Dendritic cell treated with granulocyte-macrophage colony-stimulating factor and Interleukin-4, amounts not matched to agents 40 ng/mL and 50 ng/mL, for 4 days (primary cell): ENCODE results near the gene ANGPTL8.

Experiments
- H3K27ac Mint-ChIP-seq: one replicate; pipeline ENCODE4 v1.8.0; 2022; ENCODE audit warnings: mild to moderate bottlenecking, mixed read lengths
- H3K27me3 Mint-ChIP-seq: one replicate; pipeline ENCODE4 v1.8.0; 2022; ENCODE audit warnings: mild to moderate bottlenecking, mixed read lengths
- H3K36me3 Mint-ChIP-seq: one replicate; pipeline ENCODE4 v1.8.0; 2022; ENCODE audit warnings: low read depth, mixed read lengths
- H3K4me1 Mint-ChIP-seq: one replicate; pipeline ENCODE4 v1.8.0; 2022; ENCODE audit warnings: low read depth, mixed read lengths
- H3K4me3 Mint-ChIP-seq: one replicate; pipeline ENCODE4 v1.8.0; 2022; ENCODE audit warnings: mild to moderate bottlenecking, moderate library complexity, mixed read lengths
- H3K9me3 Mint-ChIP-seq: one replicate; pipeline ENCODE4 v1.8.0; 2022; ENCODE audit warnings: mixed read lengths
- intact Hi-C: fragments of 100-400 bp; cut with micrococcal nuclease; formaldehyde crosslinking; loops from one replicate; pipeline ENCODE4 v1.15.0; 2022

ANGPTL8 gene

DNA sequence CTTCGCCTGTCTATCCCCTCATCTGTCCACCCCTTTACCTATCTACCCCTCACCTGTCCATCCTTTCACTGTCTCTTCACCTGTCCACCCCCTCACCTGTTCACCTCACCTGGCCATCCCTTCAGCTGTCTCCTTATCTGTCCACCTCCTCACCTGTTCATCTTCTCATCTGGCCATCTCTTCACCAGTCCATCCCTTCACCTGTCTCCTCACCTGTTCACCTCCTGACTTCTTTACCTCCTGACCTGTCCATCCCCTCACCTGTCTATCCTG, 28.8 kb upstream of the ANGPTL8 start:
- peaks cover 12% of the 10 kb centered on the region for H3K4me1 Mint-ChIP-seq

DNA sequence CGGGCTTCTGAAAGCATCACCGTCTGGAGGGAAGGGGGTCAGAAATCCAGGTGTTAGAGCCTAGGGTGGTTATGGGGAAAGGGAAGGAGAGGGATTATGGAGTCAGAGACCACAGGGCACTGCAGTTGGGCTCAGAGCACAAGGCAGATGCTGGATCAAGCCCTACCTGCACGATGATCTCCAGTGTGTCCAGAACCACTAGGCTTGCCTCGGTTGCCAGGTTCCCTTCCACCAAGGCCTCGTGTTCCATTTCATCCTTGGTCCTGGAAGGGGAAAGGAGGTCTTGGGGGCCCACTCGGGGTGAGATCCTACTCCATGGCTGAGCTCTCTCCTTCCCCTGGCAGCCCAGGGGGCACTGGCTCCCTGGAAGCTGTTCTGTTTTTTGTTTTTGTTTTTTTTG, 25.0 kb upstream of the ANGPTL8 start:
- Mint-ChIP-seq H3K36me3 (peaks cover 8% of the 10 kb centered on the region), H3K9me3 (peaks cover 9% of the 10 kb centered on the region), H3K27ac (no peak overlapping the region), H3K4me1 (peaks cover 12% of the 10 kb centered on the region), H3K27me3 (peaks cover 3% of the 10 kb centered on the region), H3K4me3 (no peak overlapping the region)
- intact Hi-C loops = no loop called here

More for the DNA sequence above, 28.8 kb upstream of the ANGPTL8 start:
- Mint-ChIP-seq H3K36me3 (peaks cover 8% of the 10 kb centered on the region), H3K27ac (peak overlapping the region; percentile 28), H3K27me3 (peaks cover 6% of the 10 kb centered on the region), H3K4me3 (no peak overlapping the region), H3K9me3 (peaks cover 9% of the 10 kb centered on the region)
- intact Hi-C loops = no loop called here

DNA sequence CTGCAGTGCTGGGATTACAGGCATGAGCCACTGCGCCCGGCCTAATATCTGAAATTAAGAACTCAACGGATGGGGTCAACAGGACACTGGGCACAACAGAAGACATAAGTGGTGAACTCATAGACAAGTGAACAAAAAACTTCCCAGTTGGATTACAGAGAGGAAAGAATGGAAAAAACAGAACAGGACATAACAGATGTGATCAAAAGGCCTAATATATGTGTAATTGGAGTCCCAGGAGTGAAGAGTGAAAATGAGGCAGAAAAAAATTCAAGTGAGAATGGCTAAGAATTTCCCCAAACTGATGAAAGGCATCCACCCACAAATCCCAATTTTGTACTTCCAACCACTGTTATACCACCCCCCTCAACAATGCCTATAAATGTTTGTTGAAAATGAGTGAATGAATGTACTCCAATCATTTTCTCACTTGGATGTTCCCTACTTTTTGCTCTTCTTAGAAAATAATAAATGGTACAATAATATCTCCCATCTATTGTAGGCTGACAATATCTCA, 18.3 kb upstream of the ANGPTL8 start:
- no peak overlapping the region for H3K27ac Mint-ChIP-seq
- H3K27me3 Mint-ChIP-seq = peaks cover 1% of the 10 kb centered on the region
- no peaks in the 10 kb centered on the region for H3K4me1 Mint-ChIP-seq
- H3K36me3 Mint-ChIP-seq = no peaks in the 10 kb centered on the region
- H3K4me3 Mint-ChIP-seq = no peak overlapping the region
- peaks cover 16% of the 10 kb centered on the region for H3K9me3 Mint-ChIP-seq
- intact Hi-C loops = no loop called here

GRCh38 chr19:11223200-11223599, 16.2 kb upstream of the ANGPTL8 start:
- peaks cover 1% of the 10 kb centered on the region for H3K27me3 Mint-ChIP-seq
- H3K36me3 Mint-ChIP-seq = no peaks in the 10 kb centered on the region
- H3K4me1 Mint-ChIP-seq = peaks cover 5% of the 10 kb centered on the region
- no peak overlapping the region for H3K27ac Mint-ChIP-seq
- no peak overlapping the region for H3K4me3 Mint-ChIP-seq
- intact Hi-C loops = no loop called here
- peaks cover 16% of the 10 kb centered on the region for H3K9me3 Mint-ChIP-seq

DNA sequence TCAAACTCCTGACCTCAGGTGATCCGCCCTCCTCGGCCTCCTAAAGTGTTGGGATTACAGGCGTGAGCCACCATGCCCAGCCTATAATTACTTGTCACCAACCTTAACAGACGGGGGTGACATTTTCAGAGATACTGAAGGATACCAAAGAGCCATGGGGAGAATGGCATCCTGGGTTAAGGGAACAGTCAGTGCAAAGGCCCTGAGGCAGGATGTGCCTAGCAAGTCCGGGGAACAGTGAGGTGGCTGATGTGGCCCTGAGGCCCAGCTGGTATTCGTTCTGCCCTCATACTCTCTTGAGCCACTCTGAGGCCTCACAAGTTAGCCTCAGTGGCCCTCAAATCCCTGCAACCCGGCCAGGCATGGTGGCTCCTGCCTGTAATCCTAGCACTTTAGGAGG, 15.0 kb upstream of the ANGPTL8 start:
- Mint-ChIP-seq H3K9me3 (peaks cover 16% of the 10 kb centered on the region), H3K4me3 (no peak overlapping the region), H3K27me3 (peaks cover 1% of the 10 kb centered on the region), H3K4me1 (peaks cover 5% of the 10 kb centered on the region), H3K27ac (no peak overlapping the region), H3K36me3 (no peaks in the 10 kb centered on the region)
- intact Hi-C loops = no loop called here

GRCh38 chr19:11225172-11225571, 14.2 kb upstream of the ANGPTL8 start:
- H3K36me3 Mint-ChIP-seq = no peaks in the 10 kb centered on the region

DNA sequence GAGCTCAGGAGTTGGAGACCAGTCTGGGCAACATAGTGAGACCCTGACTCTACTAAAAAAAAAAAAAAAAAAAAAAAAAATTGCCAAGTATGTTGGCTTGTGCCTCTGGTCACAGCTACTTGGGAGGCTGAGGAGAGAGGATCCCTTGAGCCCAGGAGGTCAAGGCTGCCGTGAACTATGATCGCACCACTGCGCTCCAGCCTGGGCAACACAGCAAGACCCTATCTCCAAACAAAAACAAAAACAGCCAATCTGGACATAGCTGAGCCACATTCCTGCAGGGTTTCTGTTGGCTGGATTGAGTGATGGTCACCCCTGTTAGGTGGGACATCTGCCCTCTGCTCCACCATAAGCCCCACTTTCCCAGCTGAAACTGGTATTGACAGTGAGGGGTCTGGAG, 13.6 kb upstream of the ANGPTL8 start:
- Mint-ChIP-seq H3K4me3 (no peak overlapping the region), H3K27ac (no peak overlapping the region), H3K27me3 (peaks cover 1% of the 10 kb centered on the region), H3K36me3 (no peaks in the 10 kb centered on the region), H3K4me1 (peaks cover 5% of the 10 kb centered on the region), H3K9me3 (peaks cover 12% of the 10 kb centered on the region)
- intact Hi-C loops = no loop called here

More at GRCh38 chr19:11225172-11225571, 14.2 kb upstream of the ANGPTL8 start:
- Mint-ChIP-seq H3K27me3 (peaks cover 1% of the 10 kb centered on the region), H3K4me1 (peaks cover 5% of the 10 kb centered on the region), H3K4me3 (no peak overlapping the region), H3K9me3 (peaks cover 16% of the 10 kb centered on the region), H3K27ac (no peak overlapping the region)
- intact Hi-C loops = no loop called here

GRCh38 chr19:11226716-11227166, 12.7 kb upstream of the ANGPTL8 start:
- no peaks in the 10 kb centered on the region for H3K36me3 Mint-ChIP-seq
- intact Hi-C loops = no loop called here
- no peaks in the 10 kb centered on the region for H3K27me3 Mint-ChIP-seq
- H3K27ac Mint-ChIP-seq = no peak overlapping the region
- H3K4me1 Mint-ChIP-seq = peaks cover 5% of the 10 kb centered on the region
- H3K9me3 Mint-ChIP-seq = peaks cover 3% of the 10 kb centered on the region
- H3K4me3 Mint-ChIP-seq = no peak overlapping the region

DNA sequence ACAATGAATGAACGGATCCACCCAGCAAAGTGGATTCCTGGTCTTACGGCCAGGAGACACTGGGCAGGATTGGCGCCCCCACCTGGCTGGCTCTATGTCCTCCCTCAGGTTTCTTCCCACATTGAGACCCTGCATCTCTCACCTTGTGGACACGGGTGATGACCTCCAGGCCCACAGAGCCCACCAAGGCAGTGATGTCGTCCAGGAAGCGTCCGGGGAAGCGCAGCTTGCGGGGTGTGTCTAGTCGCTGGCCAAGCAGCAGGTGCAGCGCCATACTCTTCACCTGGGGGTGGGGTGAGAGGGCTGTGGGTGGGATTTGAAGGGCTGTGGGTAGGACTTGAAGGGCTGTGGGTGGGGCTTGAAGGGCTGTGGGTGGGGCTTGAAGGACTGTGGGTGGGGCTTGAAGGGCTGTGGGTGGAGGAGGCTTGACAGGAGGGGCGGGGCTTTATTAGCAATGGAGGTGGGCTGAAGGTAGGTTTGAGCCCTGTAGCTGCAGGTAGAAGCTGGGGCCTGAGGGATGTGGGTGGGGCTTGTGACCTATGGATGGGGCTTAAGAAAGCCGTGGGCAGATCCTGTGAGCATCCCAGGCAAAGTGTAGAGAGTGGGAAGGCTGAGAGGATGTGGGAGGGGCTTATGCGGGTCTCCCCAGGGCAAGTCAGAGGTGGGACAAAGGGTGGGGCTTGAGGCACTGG, 12.1 kb upstream of the ANGPTL8 start:
- intact Hi-C loops = no loop called here
- Mint-ChIP-seq H3K9me3 (no peaks in the 10 kb centered on the region), H3K4me3 (no peak overlapping the region), H3K4me1 (peaks cover 5% of the 10 kb centered on the region), H3K36me3 (no peaks in the 10 kb centered on the region), H3K27ac (no peak overlapping the region), H3K27me3 (no peaks in the 10 kb centered on the region)

- no peak overlapping the region for H3K27ac Mint-ChIP-seq
Measured at GRCh38 chr19:11230621-11231386, 8.6 kb upstream of the ANGPTL8 start.

DNA sequence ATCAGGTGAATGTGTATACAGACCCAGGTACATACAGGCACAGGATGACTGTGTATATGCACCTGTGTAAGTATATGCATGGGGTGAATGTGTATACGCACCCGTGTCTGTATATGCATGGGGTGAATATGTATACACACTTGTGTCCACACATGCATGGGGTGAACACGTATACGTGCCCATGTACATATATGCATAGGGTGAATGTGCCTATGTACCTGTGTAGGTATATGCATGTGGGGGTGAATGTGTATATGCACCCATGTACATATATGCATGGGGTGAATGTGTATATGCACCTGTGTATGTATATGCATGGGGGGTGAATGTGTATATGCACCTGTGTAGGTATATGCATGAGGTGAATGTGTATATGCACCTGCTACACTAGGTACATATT, 6.9 kb upstream of the ANGPTL8 start:
- no peaks in the 10 kb centered on the region for H3K4me1 Mint-ChIP-seq

More at GRCh38 chr19:11230621-11231386, 8.6 kb upstream of the ANGPTL8 start:
- Mint-ChIP-seq H3K27me3 (no peaks in the 10 kb centered on the region), H3K4me1 (peaks cover 5% of the 10 kb centered on the region), H3K36me3 (no peaks in the 10 kb centered on the region), H3K9me3 (no peaks in the 10 kb centered on the region), H3K4me3 (no peak overlapping the region)
- intact Hi-C loops = no loop called here

DNA sequence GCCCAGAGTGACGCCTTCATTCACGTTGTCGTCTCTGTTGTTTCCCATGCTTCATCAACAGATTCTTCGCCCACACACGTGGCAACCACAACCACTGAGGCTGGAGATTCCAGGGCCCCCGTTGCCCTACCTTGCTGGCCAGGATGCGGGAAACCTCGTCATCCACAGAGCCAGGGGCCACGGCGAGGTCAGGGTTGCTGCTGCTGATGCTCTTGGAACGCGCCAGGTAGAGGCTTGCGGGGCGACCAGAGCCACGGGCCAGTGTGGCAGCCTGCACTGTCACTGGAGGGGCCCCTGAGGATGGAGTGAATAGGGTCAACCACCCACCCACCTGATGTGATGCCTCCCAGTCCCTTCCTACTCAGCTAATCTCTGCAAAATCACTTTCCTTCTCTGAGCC, 6.3 kb upstream of the ANGPTL8 start:
- Mint-ChIP-seq H3K36me3 (no peaks in the 10 kb centered on the region), H3K4me1 (no peaks in the 10 kb centered on the region), H3K27ac (no peak overlapping the region), H3K27me3 (peaks cover 8% of the 10 kb centered on the region), H3K9me3 (peaks cover 3% of the 10 kb centered on the region), H3K4me3 (no peak overlapping the region)
- intact Hi-C loops = no loop called here

More for the DNA sequence above, 6.9 kb upstream of the ANGPTL8 start:
- intact Hi-C loops = no loop called here
- H3K9me3 Mint-ChIP-seq = no peaks in the 10 kb centered on the region
- no peak overlapping the region for H3K27ac Mint-ChIP-seq
- no peak overlapping the region for H3K4me3 Mint-ChIP-seq
- no peaks in the 10 kb centered on the region for H3K36me3 Mint-ChIP-seq
- H3K27me3 Mint-ChIP-seq = peaks cover 5% of the 10 kb centered on the region

DNA sequence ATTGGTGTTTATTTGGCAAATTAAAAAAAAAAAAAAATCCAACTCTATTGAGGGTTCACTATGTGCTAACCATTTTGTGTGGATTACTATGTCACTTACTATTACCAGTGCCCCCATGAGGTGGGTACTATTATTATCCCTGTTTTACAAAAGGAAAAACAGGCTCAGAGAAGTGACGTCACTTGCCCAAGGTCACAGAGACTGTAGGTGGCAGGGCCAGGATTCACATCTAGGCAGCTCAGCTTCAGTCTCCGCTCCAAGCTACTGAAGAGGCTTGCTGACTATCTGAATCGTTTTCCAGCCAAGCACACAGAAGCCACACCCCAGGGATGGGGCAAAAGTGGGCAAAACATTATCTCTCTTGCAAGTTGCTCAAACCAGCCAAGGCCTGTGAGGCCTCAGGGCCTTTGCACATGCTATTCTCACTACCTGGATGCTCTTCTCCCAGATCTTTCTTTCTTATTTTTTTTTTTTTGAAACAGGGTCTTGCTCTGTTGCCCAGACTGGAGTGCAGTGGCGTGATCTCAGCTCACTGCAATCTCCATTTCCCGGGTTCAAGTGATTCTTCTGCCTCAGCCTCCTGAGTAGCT, 4.8 kb upstream of the ANGPTL8 start:
- Mint-ChIP-seq H3K27me3 (peaks cover 10% of the 10 kb centered on the region), H3K9me3 (peaks cover 16% of the 10 kb centered on the region), H3K4me3 (no peak overlapping the region), H3K27ac (no peak overlapping the region), H3K36me3 (no peaks in the 10 kb centered on the region), H3K4me1 (no peaks in the 10 kb centered on the region)
- intact Hi-C loops = no loop called here
